Activated naive CD4-positive, alpha-beta T cell (primary cell): ENCODE data around the gene NEU3.
"Not testable (repeated sequence)": the region's sequence is repeated elsewhere in the genome, so short reads cannot be mapped to it uniquely, and the experiment has no call there.

Source experiments
- DNase-seq, 4 experiments: peaks; one replicate each; lab custom pipeline; 2025; lab: John Stamatoyannopoulos, UW

NEU3 gene

GRCh38 chr11:74984070-74984469, 4.7 kb upstream of the NEU3 start:
- no peak for DNase-seq

- DNase-seq: no peak
Measured at GRCh38 chr11:74984730-74985129, 4.0 kb upstream of the NEU3 start.

- DNase-seq: no peak
Measured at GRCh38 chr11:74989260-74989638, 516 bp downstream of the NEU3 start.

- DNase-seq: not testable (repeated sequence)
Measured at GRCh38 chr11:74990150-74990549, 1.4 kb downstream of the NEU3 start.

- no peak for DNase-seq
Measured at GRCh38 chr11:74990941-74991340, 2.2 kb downstream of the NEU3 start.

GRCh38 chr11:74992852-74993251, 4.1 kb downstream of the NEU3 start:
- DNase-seq: no peak

GRCh38 chr11:75000975-75001354, 12.2 kb downstream of the NEU3 start:
- no peak for DNase-seq

- no peak for DNase-seq
Measured at GRCh38 chr11:75001686-75002085, 13.0 kb downstream of the NEU3 start.

- no peak for DNase-seq
Measured at GRCh38 chr11:75002516-75002915, 13.8 kb downstream of the NEU3 start.

- no peak for DNase-seq
Measured at GRCh38 chr11:75004215-75004614, 15.5 kb downstream of the NEU3 start.

GRCh38 chr11:75011357-75011756, 22.6 kb downstream of the NEU3 start:
- DNase-seq: no peak

- no peak for DNase-seq
Measured at GRCh38 chr11:75011872-75012271, 23.1 kb downstream of the NEU3 start.

GRCh38 chr11:75013051-75013450, 24.3 kb downstream of the NEU3 start:
- no peak for DNase-seq

- DNase-seq: no peak
Measured at GRCh38 chr11:75014129-75014528, 25.4 kb downstream of the NEU3 start.

GRCh38 chr11:75019200-75019599, 30.5 kb downstream of the NEU3 start:
- DNase-seq: not testable (repeated sequence)

- DNase-seq: not testable (repeated sequence)
Measured at GRCh38 chr11:75020328-75020727, 31.6 kb downstream of the NEU3 start.

- DNase-seq: no peak
Measured at GRCh38 chr11:75022296-75022695, 33.6 kb downstream of the NEU3 start.

GRCh38 chr11:75022759-75023396, 34.1 kb downstream of the NEU3 start:
- peak; percentile 39 to 66 (median 54) for DNase-seq

GRCh38 chr11:75023446-75024067, 34.8 kb downstream of the NEU3 start:
- DNase-seq: no peak

- DNase-seq: no peak
Measured at GRCh38 chr11:75024068-75024449, 35.3 kb downstream of the NEU3 start.

GRCh38 chr11:75024764-75025211, 36.1 kb downstream of the NEU3 start:
- DNase-seq: no peak

GRCh38 chr11:75025561-75025960, 36.8 kb downstream of the NEU3 start:
- no peak for DNase-seq

GRCh38 chr11:75028321-75028720, 39.6 kb downstream of the NEU3 start:
- DNase-seq: no peak

GRCh38 chr11:75028724-75029123, 40.0 kb downstream of the NEU3 start:
- no peak for DNase-seq
